Thyroid gland (tissue), 4 donors: ENCODE measurements around the gene ACP7. TPM values are rescaled to one million over a fixed set of nuclear protein-coding genes. Genes with fewer than 3 reads are reported as not detected.

Source experiments
- DNase-seq, 2 donors: peaks; one replicate each; pipeline ENCODE4 v3.0.0-alpha.2; 2019
- H3K27ac ChIP-seq, 3 donors: fragments of 200-600 bp; sonication (generic); 1 replicate in 2 of 3; 2 replicates in 1 of 3; pipeline ENCODE4 v1.5.1; 2016 to 2019; ENCODE audit warnings: mild to moderate bottlenecking in 1 of 3, moderate library complexity in 1 of 3
- H3K27me3 ChIP-seq: fragments of 200-600 bp; sonication (generic); one replicate; pipeline ENCODE4 v1.5.1; 2019
- H3K36me3 ChIP-seq, 2 donors: fragments of 200-600 bp; sonication (generic); one replicate each; pipeline ENCODE4 v1.5.1; 2016 to 2019
- H3K4me1 ChIP-seq, 2 donors: fragments of 200-600 bp; sonication (generic); one replicate each; pipeline ENCODE4 v1.5.1; 2017 to 2019
- H3K4me3 ChIP-seq, 3 donors: fragments of 200-600 bp; sonication (generic); replicated peaks in 1 of 3; 1 replicate in 2 of 3; 2 replicates in 1 of 3; pipeline ENCODE4 v1.5.1; 2016; ENCODE audit warnings: mild to moderate bottlenecking in 1 of 3
- H3K9me3 ChIP-seq: fragments of 200-600 bp; sonication (generic); one replicate; pipeline ENCODE4 v1.5.1; 2017
- POLR2A ChIP-seq, 2 donors: fragments of 450-650 bp; IDR thresholded peaks; one replicate each; pipeline ENCODE4 v1.6.1; 2017; ENCODE audit warnings: antibody characterized with exemption in 2 of 2, mild to moderate bottlenecking in 2 of 2, moderate library complexity in 1 of 2
- WGBS, 2 donors: methylation state at CpG; one replicate each; pipeline ENCODE4 v1.1.5; 2017; 5-methylcytosine and 5-hydroxymethylcytosine counted together
- intact Hi-C: fragments of 100-400 bp; cut with DNase I; formaldehyde crosslinking; loops from one replicate; pipeline ENCODE4 v1.15.1; 2023
- total RNA-seq, 4 donors: library from RNA; depleted of rRNA; stranded (reverse); fragments of >200 nt; gene quantifications; one replicate each; pipeline ENCODE4 v1.2.3, GENCODE V29; 2016
- TF ChIP-seq, protein P1 (sequence below), 6 experiments: fragments of 200-600 bp in 3 of 6; fragments of 450-650 bp in 3 of 6; sonication (generic) in 3 of 6; IDR thresholded peaks; one replicate each; pipeline ENCODE4 v1.5.1; 2016 to 2019; ENCODE audit warnings: antibody characterized with exemption in 6 of 6, mild to moderate bottlenecking in 2 of 6, inconsistent platforms in 1 of 6, moderate library complexity in 1 of 6

Gene ACP7
- total RNA-seq, 4 donors from 2014 or later, result 0.22 TPM; not detected in 3

DNA sequence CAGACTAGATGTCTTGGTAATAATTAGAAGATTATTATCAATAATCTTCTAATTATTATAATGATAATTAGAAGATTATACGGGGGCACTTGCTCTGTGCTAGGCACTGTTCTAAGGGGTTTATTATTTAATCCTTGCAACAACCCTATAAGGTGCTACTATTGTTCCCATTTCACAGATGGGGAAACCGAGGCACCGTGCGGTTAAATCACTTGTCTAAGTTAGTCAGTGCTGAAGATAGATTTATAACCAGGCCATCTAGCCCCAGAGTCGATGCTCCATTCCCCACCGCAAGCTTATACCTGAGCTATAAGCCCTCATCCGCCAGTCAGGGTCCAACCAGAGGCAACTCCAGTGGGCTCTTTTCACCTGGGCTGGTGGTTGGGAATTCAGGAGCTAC lies 2.0 kb upstream of the ACP7 start:
- H3K4me3 ChIP-seq, result no peak overlapping the region
- no peak overlapping the region for H3K27ac ChIP-seq
- no peaks in the 10 kb centered on the region for H3K9me3 ChIP-seq
- DNase-seq, result no peak
- H3K36me3 ChIP-seq, result no peaks in the 10 kb centered on the region
- 85 to 86% methylated on average over 7 of the region's 7 CpGs for WGBS, 2 donors
- no peak for TF ChIP-seq POLR2A (IDR thresholded peaks at IDR 0.05)
- TF ChIP-seq, protein P1, sequence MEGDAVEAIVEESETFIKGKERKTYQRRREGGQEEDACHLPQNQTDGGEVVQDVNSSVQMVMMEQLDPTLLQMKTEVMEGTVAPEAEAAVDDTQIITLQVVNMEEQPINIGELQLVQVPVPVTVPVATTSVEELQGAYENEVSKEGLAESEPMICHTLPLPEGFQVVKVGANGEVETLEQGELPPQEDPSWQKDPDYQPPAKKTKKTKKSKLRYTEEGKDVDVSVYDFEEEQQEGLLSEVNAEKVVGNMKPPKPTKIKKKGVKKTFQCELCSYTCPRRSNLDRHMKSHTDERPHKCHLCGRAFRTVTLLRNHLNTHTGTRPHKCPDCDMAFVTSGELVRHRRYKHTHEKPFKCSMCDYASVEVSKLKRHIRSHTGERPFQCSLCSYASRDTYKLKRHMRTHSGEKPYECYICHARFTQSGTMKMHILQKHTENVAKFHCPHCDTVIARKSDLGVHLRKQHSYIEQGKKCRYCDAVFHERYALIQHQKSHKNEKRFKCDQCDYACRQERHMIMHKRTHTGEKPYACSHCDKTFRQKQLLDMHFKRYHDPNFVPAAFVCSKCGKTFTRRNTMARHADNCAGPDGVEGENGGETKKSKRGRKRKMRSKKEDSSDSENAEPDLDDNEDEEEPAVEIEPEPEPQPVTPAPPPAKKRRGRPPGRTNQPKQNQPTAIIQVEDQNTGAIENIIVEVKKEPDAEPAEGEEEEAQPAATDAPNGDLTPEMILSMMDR (IDR thresholded peaks at IDR 0.05), result no peak
- H3K4me1 ChIP-seq, result peaks cover 0 to 8% of the 10 kb centered on the region in 2 donors
- H3K27me3 ChIP-seq, result peaks cover 9% of the 10 kb centered on the region
- intact Hi-C loops, result no loop called here

DNA sequence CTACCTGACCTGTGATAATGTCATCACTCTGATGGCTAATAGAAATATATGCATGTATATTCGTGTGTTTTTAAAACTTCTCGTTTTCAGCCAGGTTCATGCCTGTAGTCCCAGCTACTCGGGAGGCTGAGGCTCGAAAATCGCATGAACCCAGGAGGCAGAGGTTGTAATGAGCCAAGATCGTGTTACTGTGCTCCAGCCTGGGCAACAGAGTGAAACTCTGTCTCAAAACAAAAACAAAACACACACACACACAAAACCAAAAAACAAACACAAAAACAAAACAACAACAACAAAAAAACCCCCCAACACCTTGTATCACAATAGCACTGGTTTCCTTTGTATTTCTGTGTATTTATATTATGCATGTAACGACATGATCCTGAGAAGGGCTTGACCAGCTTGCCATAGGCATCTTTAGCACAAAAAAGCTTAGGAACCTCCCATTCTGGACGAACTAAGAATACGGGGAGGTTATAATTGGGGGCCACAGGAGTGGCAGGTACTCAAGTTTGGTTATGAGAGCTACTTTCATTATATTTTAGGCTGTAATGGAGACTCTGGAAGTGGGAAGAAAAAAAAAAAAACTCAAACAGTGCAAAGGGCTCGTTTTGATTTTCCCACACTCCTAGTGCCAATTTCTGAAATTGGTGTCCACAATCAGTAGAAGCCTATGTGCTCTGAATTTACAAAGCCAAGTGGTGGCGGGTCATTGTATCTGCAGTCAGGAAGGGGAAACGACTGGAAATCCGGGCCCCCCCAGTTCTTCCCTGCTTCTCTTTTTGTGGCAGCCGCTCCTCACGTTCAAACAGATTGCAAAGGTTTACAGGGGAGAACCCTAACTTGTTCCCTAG lies 1.2 kb upstream of the ACP7 start:
- DNase-seq, result no peak
- H3K4me3 ChIP-seq, result no peak overlapping the region
- H3K9me3 ChIP-seq, result no peaks in the 10 kb centered on the region
- 26 to 36% methylated on average over 15 of the region's 15 CpGs for WGBS, 2 donors
- intact Hi-C loops, result no loop called here
- peaks cover 0 to 8% of the 10 kb centered on the region in 2 donors for H3K4me1 ChIP-seq
- no peaks in the 10 kb centered on the region for H3K36me3 ChIP-seq
- TF ChIP-seq, protein P1 (IDR thresholded peaks at IDR 0.05), result no peak
- no peak for TF ChIP-seq POLR2A (IDR thresholded peaks at IDR 0.05)
- H3K27ac ChIP-seq, result no peak overlapping the region
- peaks cover 9% of the 10 kb centered on the region for H3K27me3 ChIP-seq

DNA sequence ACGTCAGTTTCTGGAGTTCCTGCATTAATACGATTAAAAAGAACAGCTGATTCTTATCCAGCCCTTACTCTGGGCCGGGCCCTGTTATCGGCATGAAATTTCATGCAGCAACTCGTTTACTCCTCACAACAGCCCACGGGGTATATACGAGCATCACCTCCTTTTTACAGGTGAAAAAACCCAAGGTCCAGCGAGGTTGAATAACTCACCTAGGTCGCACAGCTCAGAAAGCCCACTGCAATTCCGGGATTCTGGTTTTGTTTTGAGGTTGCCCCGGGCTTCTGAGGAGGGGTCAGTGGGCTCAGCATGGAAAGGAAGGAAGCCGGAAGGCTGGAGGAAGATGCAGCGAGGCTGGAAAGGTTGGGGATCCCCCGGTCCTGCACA lies 577 bp upstream of the ACP7 start:
- Histone ChIP-seq H3K36me3 (no peaks in the 10 kb centered on the region), H3K4me1 (peaks cover 0 to 8% of the 10 kb centered on the region in 2 donors), H3K4me3 (no peak overlapping the region), H3K27ac (no peak overlapping the region), H3K27me3 (peaks cover 9% of the 10 kb centered on the region), H3K9me3 (no peaks in the 10 kb centered on the region)
- TF ChIP-seq, protein P1 (IDR thresholded peaks at IDR 0.05), result no peak
- TF ChIP-seq POLR2A (IDR thresholded peaks at IDR 0.05), result no peak
- 7% methylated on average over 13 to 14 of the region's 14 CpGs for WGBS, 2 donors
- no peak for DNase-seq
- intact Hi-C loops, result no loop called here

DNA sequence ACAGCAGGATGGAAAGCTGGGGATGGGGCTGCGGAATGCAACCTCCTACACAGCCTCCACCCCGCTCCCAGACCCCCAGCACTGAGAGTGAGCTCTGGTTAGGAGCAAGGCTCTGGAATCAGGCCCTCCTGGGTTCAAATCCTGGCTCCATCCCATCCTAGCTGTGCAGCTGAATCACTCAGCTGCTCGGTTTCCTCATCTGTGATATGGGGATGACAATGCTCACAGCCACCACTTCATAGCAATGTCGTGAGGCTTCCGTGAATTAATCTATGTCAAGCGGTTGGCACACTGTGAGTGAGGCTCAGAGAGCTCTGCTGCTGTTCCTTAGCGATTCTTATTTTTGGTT lies 538 bp downstream of the ACP7 start:
- Histone ChIP-seq H3K36me3 (no peaks in the 10 kb centered on the region), H3K27ac (no peak overlapping the region), H3K27me3 (peaks cover 9% of the 10 kb centered on the region), H3K4me1 (peaks cover 0 to 8% of the 10 kb centered on the region in 2 donors), H3K9me3 (no peaks in the 10 kb centered on the region), H3K4me3 (no peak overlapping the region)
- DNase-seq, result no peak
- intact Hi-C loops, result no loop called here
- 51 to 61% methylated on average over 7 of the region's 7 CpGs for WGBS, 2 donors
- no peak for TF ChIP-seq POLR2A (IDR thresholded peaks at IDR 0.05)
- TF ChIP-seq, protein P1 (IDR thresholded peaks at IDR 0.05), result no peak

DNA sequence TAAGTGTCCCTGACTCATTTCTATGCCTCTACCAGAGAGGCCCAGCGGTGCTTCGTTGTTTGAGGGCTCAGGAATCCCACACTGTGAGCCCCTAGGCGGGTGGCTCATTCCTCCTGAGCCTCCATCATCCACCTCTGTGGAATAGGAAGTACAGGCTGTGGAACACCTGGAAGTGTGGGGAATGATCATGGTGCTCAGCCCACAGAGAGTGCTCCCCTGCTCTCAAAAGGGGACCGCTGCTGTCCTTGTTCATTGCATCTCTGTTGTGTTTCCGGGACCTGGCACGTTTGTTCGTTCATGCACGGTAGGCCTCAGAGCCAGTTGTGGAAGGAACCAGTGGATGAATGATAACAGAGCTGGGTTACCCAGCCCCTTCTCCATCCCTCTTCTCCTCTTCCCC lies 1.2 kb downstream of the ACP7 start:
- H3K4me3 ChIP-seq, result no peak overlapping the region
- peaks cover 9% of the 10 kb centered on the region for H3K27me3 ChIP-seq
- H3K9me3 ChIP-seq, result no peaks in the 10 kb centered on the region
- 70 to 73% methylated on average over 8 of the region's 8 CpGs for WGBS, 2 donors
- no peak overlapping the region for H3K27ac ChIP-seq
- peaks cover 0 to 8% of the 10 kb centered on the region in 2 donors for H3K4me1 ChIP-seq
- TF ChIP-seq POLR2A (IDR thresholded peaks at IDR 0.05), result no peak
- TF ChIP-seq, protein P1 (IDR thresholded peaks at IDR 0.05), result no peak
- no peak for DNase-seq
- H3K36me3 ChIP-seq, result no peaks in the 10 kb centered on the region
- intact Hi-C loops, result no loop called here
